IPS DF 4.7 (cell line): Measurements from ENCODE around the gene CCDC83.
"Not testable (repeated sequence)": the region's sequence is repeated elsewhere in the genome, so short reads cannot be mapped to it uniquely, and the experiment has no call there.

Experiments
- DNase-seq: peaks from one replicate; pipeline ENCODE4 v3.0.0-alpha.2; 2013; ENCODE audit warnings: low spot score; ENCODE audit errors: extremely low read depth

Gene CCDC83

DNA sequence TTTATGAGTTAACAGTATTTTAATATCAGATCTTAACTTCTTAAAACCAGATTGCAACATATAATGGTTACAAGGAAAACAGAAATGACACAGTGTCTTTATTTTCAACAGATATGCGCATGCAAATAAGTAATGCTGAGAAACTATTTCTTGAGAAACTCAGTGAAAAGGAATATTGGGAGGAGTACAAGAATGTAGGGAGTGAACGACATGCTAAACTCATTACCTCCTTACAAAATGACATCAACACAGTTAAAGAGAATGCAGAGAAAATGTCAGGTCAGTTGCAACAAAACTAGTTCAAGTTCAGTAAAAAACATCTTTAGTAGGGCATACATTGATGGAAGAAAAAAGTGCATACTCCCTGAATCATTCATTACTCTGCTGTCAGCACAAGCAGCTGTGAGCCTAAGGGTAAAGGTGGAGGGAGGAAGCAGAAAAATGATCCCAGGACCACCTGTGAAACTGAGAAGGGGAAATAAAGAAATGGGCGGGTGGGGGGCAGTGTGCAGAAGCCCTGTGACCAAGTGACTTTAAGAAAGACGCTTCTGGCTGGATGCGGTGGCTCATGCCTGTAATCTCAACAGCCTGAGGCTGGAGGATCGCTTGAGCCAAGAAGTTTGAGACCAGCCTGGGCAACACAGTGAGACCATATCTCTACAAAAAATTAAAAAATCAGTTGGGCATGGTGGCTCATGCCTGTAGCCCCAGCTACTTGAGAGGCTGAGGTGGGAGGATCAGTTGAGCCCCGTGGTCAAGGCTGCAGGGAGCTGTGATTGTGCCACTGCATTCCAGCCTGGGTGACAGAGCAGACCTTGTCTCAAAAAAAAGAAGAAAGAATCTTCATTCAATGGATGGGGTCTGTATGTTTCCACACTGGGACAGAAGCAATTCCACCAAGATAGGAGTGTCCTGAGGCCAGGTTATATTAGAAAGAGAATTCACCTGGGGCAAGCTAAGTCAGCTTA, 31.2 kb downstream of the CCDC83 start:
- DNase-seq = no peak

DNA sequence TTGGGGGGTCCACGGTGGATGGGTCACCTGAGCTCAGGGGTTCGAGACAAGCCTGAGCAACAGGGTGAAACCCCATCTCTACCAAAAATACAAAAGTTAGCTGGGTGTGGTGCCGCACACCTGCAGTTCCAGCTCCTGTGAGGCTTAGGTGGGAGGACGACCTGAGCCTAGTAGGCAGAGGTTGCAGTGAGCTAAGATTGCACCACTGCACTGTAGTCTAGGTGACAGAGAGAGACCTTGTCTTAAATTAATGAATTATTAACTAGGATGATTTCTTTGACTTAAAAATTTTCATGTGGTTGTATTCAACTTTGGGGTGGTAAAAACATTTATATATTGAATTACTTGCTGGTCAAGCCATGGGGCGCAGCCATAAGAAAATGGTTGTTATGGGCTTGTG, 33.9 kb downstream of the CCDC83 start:
- no peak for DNase-seq

- DNase-seq = no peak
Measured at GRCh38 chr11:85889676-85890579, 34.7 kb downstream of the CCDC83 start.

DNA sequence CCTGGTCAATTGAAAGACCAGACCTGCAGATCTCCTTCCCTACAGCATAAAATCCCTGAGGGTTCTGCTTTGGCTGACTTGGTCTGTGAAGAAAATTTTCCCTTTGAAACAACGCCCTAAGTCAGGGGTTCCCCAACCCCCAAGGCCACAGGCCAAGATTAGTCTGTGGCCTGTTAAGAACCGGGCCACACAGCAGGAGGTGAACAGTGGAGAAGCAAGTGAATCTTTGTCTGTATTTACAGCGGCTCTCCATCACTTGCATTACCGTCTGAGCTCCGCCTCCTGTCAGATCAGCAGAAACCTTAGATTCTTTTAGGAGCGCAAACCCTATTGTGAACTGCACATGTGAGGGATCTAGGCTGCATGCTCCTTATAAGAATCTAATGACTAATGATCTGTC, 38.2 kb downstream of the CCDC83 start:
- DNase-seq = no peak

DNA sequence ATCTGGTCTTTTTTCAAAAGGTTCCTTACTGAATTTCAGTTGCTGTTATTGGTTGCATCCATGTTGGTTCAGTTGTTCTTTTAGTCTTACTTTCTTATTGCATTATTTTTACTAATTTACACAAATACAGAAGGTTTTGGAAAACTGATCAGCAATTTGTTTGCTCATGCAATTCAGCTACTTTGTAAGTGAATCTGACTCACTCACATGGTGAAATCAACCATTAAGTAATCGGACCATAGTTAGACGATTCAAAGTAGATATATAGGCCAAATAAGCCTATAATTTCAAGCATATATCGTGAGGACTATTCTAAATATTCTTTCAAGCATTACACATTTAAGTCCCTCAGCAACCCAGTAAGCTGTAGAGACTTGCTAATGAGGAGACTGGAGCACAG, 41.7 kb downstream of the CCDC83 start:
- DNase-seq = no peak

GRCh38 chr11:85898456-85898855, 43.3 kb downstream of the CCDC83 start:
- no peak for DNase-seq

GRCh38 chr11:85902353-85902752, 47.2 kb downstream of the CCDC83 start:
- DNase-seq = no peak

GRCh38 chr11:85903406-85903805, 48.2 kb downstream of the CCDC83 start:
- no peak for DNase-seq

DNA sequence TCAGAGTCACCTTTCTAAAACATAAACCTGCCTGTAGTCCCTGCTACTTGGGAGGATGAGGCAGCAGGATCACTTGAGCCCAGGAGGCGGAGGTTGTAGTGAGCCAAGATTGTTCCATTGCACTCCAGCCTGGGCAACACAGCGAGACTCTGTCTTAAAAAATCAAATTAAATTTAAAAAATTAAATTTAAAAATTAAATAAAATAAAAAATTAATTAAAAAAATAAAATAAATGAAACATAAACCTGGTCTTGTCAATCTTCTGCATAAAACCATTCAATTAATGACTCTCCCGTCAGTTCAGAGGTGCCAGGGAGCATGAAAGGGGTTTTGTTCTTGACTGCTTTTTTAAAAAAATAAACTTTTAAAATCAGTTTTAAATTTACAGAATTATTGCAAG, 48.6 kb downstream of the CCDC83 start:
- no peak for DNase-seq

DNA sequence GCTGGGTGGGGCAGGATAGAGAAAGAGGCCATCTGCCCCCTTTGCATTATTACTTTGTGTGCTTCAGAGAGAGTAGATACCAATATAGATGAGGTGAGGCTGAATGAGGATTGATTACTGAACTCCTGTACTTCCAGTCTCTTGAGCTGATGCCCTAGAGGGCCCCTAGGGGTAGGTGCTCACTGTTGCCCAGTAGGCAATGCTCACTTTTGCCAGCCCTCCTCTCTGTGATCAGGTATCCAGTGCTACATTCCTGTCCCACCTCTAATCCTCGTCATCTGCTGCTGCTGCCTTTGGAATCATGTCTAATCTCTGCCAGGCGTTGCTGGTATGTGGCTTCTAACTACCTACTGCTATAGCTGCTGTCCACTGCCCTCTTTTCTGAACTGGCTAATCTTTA, 57.2 kb downstream of the CCDC83 start:
- no peak for DNase-seq

DNA sequence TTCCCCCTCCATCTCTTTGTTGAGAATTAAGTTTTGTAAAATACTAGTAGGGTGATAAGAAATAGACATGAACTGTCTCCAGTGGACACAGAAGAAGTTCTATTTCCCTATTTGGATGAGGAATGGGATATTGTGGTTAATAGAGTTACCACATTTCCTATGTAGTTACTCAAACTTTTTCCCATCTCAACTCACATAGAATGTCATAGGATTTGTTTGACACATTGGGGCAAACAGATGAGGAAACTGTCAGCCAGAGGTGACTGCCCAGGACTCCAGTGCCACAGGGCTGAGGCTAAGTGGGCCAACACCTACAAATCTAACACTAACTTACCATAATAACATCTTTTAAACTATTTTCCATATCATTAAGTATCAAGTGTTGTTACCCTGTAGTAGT, 58.3 kb downstream of the CCDC83 start:
- DNase-seq = no peak

DNA sequence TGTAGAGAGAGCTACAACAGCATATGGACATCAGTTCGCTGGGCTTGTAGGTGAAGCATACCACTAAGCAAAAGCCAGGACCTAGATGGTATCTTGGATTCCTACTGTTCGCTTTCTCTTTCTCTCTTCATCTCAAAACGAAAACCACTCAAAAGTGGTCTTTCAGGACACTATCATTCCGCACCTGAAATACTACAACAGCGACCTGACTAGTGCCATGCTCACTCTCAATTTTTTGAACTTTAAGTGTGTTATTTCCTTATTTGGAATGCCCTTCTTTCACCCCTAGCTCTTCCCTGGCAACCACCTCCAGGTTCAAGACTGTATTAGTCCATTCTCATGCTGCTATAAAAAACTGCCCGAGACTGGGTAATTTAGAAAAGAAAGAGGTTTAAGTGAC, 59.2 kb downstream of the CCDC83 start:
- DNase-seq = no peak

DNA sequence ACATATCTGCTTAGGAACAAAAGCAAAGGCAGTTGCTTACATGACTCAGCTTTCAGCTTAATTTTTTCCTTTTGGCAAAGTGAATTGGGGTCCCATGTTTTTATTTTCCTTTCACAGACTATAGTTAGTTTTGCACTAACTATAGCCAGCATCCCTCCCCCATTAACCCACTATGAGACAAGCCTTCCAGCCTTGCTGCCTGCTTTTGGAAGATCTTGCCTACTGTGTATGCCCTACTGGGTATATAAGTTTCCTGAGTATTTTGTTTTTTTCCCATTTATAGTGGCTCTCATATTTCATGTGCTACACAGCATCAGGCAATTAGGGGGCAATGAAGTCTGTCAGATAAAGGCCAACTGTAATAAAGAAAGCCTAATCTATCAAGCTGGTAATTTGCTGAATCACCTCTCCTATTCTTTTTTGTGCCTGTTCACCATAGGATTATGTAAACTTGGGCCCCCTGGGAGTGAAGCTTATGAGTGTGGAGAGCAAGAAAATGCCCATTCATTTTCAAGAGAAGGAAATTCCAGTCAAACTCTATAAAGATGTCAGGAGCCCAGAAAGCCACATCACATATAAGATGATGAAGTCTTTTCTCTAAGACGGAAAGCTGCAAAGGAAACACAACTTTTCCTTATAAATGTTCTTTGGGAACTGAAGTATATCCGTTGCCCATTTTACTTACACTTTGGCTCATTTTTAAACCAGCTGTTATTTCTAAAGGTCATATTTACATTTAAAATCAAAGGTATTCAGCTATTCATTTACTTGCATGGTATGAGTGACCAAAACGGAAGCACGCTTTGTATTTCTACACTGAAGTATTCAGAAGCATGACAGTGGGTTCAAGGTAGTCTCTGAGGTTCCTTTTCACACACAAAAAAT, 64.0 kb downstream of the CCDC83 start:
- DNase-seq = no peak

GRCh38 chr11:85922367-85922766, 67.2 kb downstream of the CCDC83 start:
- no peak for DNase-seq

GRCh38 chr11:85923455-85923854, 68.3 kb downstream of the CCDC83 start:
- DNase-seq = no peak

- DNase-seq = not testable (repeated sequence)
Measured at GRCh38 chr11:85926653-85927214, 71.6 kb downstream of the CCDC83 start.

DNA sequence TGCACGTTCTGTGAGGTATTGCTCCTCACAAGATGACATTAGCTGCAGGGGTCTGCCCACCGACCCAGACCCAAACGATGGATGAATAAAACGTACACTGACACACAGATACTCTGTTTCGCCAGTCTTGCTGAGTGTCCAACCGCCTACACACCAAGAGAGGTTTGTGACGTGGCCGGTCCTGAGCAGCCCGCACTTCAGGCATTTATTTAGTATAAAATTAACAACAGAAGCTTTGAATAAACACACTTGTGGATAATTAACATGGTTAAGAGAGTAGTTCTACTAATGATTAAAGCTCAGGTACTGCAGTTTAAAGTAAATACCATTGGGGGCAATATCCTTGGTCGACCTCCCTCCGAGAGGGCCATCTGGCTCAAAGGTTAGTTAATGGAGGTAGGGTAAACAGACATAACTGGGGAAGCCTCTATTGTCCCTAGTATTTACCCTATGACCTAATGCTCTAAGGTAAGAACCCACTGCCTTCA, 75.7 kb downstream of the CCDC83 start:
- DNase-seq = no peak

- no peak for DNase-seq
Measured at GRCh38 chr11:85934596-85935169, 79.5 kb downstream of the CCDC83 start.

GRCh38 chr11:85935751-85936150, 80.6 kb downstream of the CCDC83 start:
- no peak for DNase-seq

- no peak for DNase-seq
Measured at GRCh38 chr11:85937835-85938234, 82.7 kb downstream of the CCDC83 start.
